ENCODE data around the gene KCNH8.

The KCNH8 gene

GRCh38 chr3:19273091-19273490 lies 124.8 kb downstream of the KCNH8 start:
- Histone ChIP-seq H3K79me1 (ENCODE audit: low read depth, low read length) (no peaks in the 10 kb centered on the region), H3K18ac (ENCODE audit: low read length) (no peak overlapping the region), H3K14ac (ENCODE audit: low read length) (no peak overlapping the region), H2BK15ac (ENCODE audit: low read length) (no peak overlapping the region), H3K36me3 (replicated peaks in 1 of 2; ENCODE audit: control insufficient read depth in 2 of 2, insufficient read depth in 2 of 2, low read length in 2 of 2) (no peaks in the 10 kb centered on the region), H3K4me1 (ENCODE audit: control insufficient read depth in 2 of 2, insufficient read depth in 1 of 2, low read depth in 1 of 2, low read length in 2 of 2) (peaks cover 0 to 2% of the 10 kb centered on the region in 2 donors), H2AK5ac (ENCODE audit: low read depth, low read length) (no peak overlapping the region), H2BK12ac (ENCODE audit: low read length) (no peak overlapping the region), H2AFZ (ENCODE audit: low read length) (no peak overlapping the region), H3K9ac (ENCODE audit: low read depth, low read length, poor library complexity) (no peak overlapping the region), H4K8ac (ENCODE audit: low read depth, low read length) (no peak overlapping the region), H3K27ac (replicated peaks; ENCODE audit: low read length) (no peak overlapping the region), H2BK120ac (ENCODE audit: low read depth, low read length) (no peak overlapping the region), H4K91ac (ENCODE audit: low read depth, low read length, poor library complexity) (no peak overlapping the region), H2BK5ac (ENCODE audit: low read length) (no peak overlapping the region), H3K23ac (ENCODE audit: low read depth, low read length, poor library complexity) (no peak overlapping the region), H3K9me3 (replicated peaks in 1 of 2; ENCODE audit: control insufficient read depth in 2 of 2, insufficient read depth in 1 of 2, low read depth in 1 of 2, low read length in 2 of 2) (no peaks in the 10 kb centered on the region), H3K27me3 (ENCODE audit: control insufficient read depth in 3 of 3, insufficient read depth in 3 of 3, low read depth in 1 of 3, low read length in 3 of 3) (no peaks in the 10 kb centered on the region), H3K4me2 (ENCODE audit: insufficient read depth, low read length, poor library complexity, severe bottlenecking) (no peak overlapping the region), H3K4me3 (ENCODE audit: low read length in 2 of 2) (no peak overlapping the region), H3K4ac (ENCODE audit: low read length) (no peak overlapping the region)
- no peak for DNase-seq (ENCODE audit: low spot score)
- WGBS, 2 donors (ENCODE audit: extremely low coverage in 2 of 2, insufficient read length in 2 of 2, insufficient replicate concordance in 1 of 2): no CpG with 5 or more reads among the region's 1 CpG

GRCh38 chr3:19274576-19274975 lies 126.3 kb downstream of the KCNH8 start:
- Histone ChIP-seq H3K4me2 (ENCODE audit: insufficient read depth, low read length, poor library complexity, severe bottlenecking) (no peak overlapping the region), H3K27ac (replicated peaks; ENCODE audit: low read length) (no peak overlapping the region), H3K27me3 (ENCODE audit: control insufficient read depth in 3 of 3, insufficient read depth in 3 of 3, low read depth in 1 of 3, low read length in 3 of 3) (no peaks in the 10 kb centered on the region), H3K36me3 (replicated peaks in 1 of 2; ENCODE audit: control insufficient read depth in 2 of 2, insufficient read depth in 2 of 2, low read length in 2 of 2) (no peaks in the 10 kb centered on the region), H3K23ac (ENCODE audit: low read depth, low read length, poor library complexity) (no peak overlapping the region), H2BK15ac (ENCODE audit: low read length) (no peak overlapping the region), H3K4me1 (ENCODE audit: control insufficient read depth in 2 of 2, insufficient read depth in 1 of 2, low read depth in 1 of 2, low read length in 2 of 2) (peaks cover 0 to 2% of the 10 kb centered on the region in 2 donors), H2BK120ac (ENCODE audit: low read depth, low read length) (no peak overlapping the region), H3K9ac (ENCODE audit: low read depth, low read length, poor library complexity) (no peak overlapping the region), H4K91ac (ENCODE audit: low read depth, low read length, poor library complexity) (no peak overlapping the region), H2BK5ac (ENCODE audit: low read length) (no peak overlapping the region), H3K18ac (ENCODE audit: low read length) (no peak overlapping the region), H3K4ac (ENCODE audit: low read length) (no peak overlapping the region), H4K8ac (ENCODE audit: low read depth, low read length) (no peak overlapping the region), H2BK12ac (ENCODE audit: low read length) (no peak overlapping the region), H3K79me1 (ENCODE audit: low read depth, low read length) (no peaks in the 10 kb centered on the region), H2AFZ (ENCODE audit: low read length) (no peak overlapping the region), H3K14ac (ENCODE audit: low read length) (no peak overlapping the region), H3K9me3 (replicated peaks in 1 of 2; ENCODE audit: control insufficient read depth in 2 of 2, insufficient read depth in 1 of 2, low read depth in 1 of 2, low read length in 2 of 2) (no peaks in the 10 kb centered on the region), H3K4me3 (ENCODE audit: low read length in 2 of 2) (no peak overlapping the region), H2AK5ac (ENCODE audit: low read depth, low read length) (no peak overlapping the region)
- no peak for DNase-seq (ENCODE audit: low spot score)
- no CpG with 5 or more reads among the region's 1 CpG for WGBS, 2 donors (ENCODE audit: extremely low coverage in 2 of 2, insufficient read length in 2 of 2, insufficient replicate concordance in 1 of 2)

GRCh38 chr3:19284974-19285373 lies 136.7 kb downstream of the KCNH8 start:
- Histone ChIP-seq H3K27me3 (ENCODE audit: control insufficient read depth in 3 of 3, insufficient read depth in 3 of 3, low read depth in 1 of 3, low read length in 3 of 3) (no peaks in the 10 kb centered on the region), H3K4me1 (ENCODE audit: control insufficient read depth in 2 of 2, insufficient read depth in 1 of 2, low read depth in 1 of 2, low read length in 2 of 2) (no peaks in the 10 kb centered on the region), H2BK15ac (ENCODE audit: low read length) (no peak overlapping the region), H2BK12ac (ENCODE audit: low read length) (no peak overlapping the region), H3K36me3 (replicated peaks in 1 of 2; ENCODE audit: control insufficient read depth in 2 of 2, insufficient read depth in 2 of 2, low read length in 2 of 2) (no peaks in the 10 kb centered on the region), H4K91ac (ENCODE audit: low read depth, low read length, poor library complexity) (no peak overlapping the region), H3K9ac (ENCODE audit: low read depth, low read length, poor library complexity) (no peak overlapping the region), H3K79me1 (ENCODE audit: low read depth, low read length) (no peaks in the 10 kb centered on the region), H3K23ac (ENCODE audit: low read depth, low read length, poor library complexity) (no peak overlapping the region), H3K9me3 (replicated peaks in 1 of 2; ENCODE audit: control insufficient read depth in 2 of 2, insufficient read depth in 1 of 2, low read depth in 1 of 2, low read length in 2 of 2) (no peaks in the 10 kb centered on the region), H2AK5ac (ENCODE audit: low read depth, low read length) (no peak overlapping the region), H3K4me3 (ENCODE audit: low read length in 2 of 2) (no peak overlapping the region), H3K14ac (ENCODE audit: low read length) (no peak overlapping the region), H3K27ac (replicated peaks; ENCODE audit: low read length) (no peak overlapping the region), H3K4me2 (ENCODE audit: insufficient read depth, low read length, poor library complexity, severe bottlenecking) (no peak overlapping the region), H2BK5ac (ENCODE audit: low read length) (no peak overlapping the region), H4K8ac (ENCODE audit: low read depth, low read length) (no peak overlapping the region), H2AFZ (ENCODE audit: low read length) (no peak overlapping the region), H3K4ac (ENCODE audit: low read length) (no peak overlapping the region), H2BK120ac (ENCODE audit: low read depth, low read length) (no peak overlapping the region), H3K18ac (ENCODE audit: low read length) (no peak overlapping the region)
- WGBS, 2 donors (ENCODE audit: extremely low coverage in 2 of 2, insufficient read length in 2 of 2, insufficient replicate concordance in 1 of 2): no CpG with 5 or more reads among the region's 3 CpGs
- DNase-seq (ENCODE audit: low spot score): no peak

GRCh38 chr3:19293295-19293694 lies 145.0 kb downstream of the KCNH8 start:
- H2BK5ac ChIP-seq (ENCODE audit: low read length): no peak overlapping the region
- no peak overlapping the region for H3K4me2 ChIP-seq (ENCODE audit: insufficient read depth, low read length, poor library complexity, severe bottlenecking)
- H2AFZ ChIP-seq (ENCODE audit: low read length): no peak overlapping the region
- no peak overlapping the region for H3K23ac ChIP-seq (ENCODE audit: low read depth, low read length, poor library complexity)
- H3K4ac ChIP-seq (ENCODE audit: low read length): no peak overlapping the region
- no peak overlapping the region for H3K9ac ChIP-seq (ENCODE audit: low read depth, low read length, poor library complexity)
- no peak overlapping the region for H3K4me3 ChIP-seq (ENCODE audit: low read length in 2 of 2)
- H3K27ac ChIP-seq (replicated peaks; ENCODE audit: low read length): no peak overlapping the region
- H2BK15ac ChIP-seq (ENCODE audit: low read length): no peak overlapping the region
- H4K8ac ChIP-seq (ENCODE audit: low read depth, low read length): no peak overlapping the region
- no peak for DNase-seq (ENCODE audit: low spot score)
- no CpG with 5 or more reads among the region's 4 CpGs for WGBS, 2 donors (ENCODE audit: extremely low coverage in 2 of 2, insufficient read length in 2 of 2, insufficient replicate concordance in 1 of 2)
- no peaks in the 10 kb centered on the region for H3K79me1 ChIP-seq (ENCODE audit: low read depth, low read length)
- H3K36me3 ChIP-seq (replicated peaks in 1 of 2; ENCODE audit: control insufficient read depth in 2 of 2, insufficient read depth in 2 of 2, low read length in 2 of 2): no peaks in the 10 kb centered on the region
- H4K91ac ChIP-seq (ENCODE audit: low read depth, low read length, poor library complexity): no peak overlapping the region
- H3K9me3 ChIP-seq (replicated peaks in 1 of 2; ENCODE audit: control insufficient read depth in 2 of 2, insufficient read depth in 1 of 2, low read depth in 1 of 2, low read length in 2 of 2): no peaks in the 10 kb centered on the region
- H3K18ac ChIP-seq (ENCODE audit: low read length): no peak overlapping the region
- H2BK120ac ChIP-seq (ENCODE audit: low read depth, low read length): no peak overlapping the region
- H3K27me3 ChIP-seq (ENCODE audit: control insufficient read depth in 3 of 3, insufficient read depth in 3 of 3, low read depth in 1 of 3, low read length in 3 of 3): no peaks in the 10 kb centered on the region
- H3K4me1 ChIP-seq (ENCODE audit: control insufficient read depth in 2 of 2, insufficient read depth in 1 of 2, low read depth in 1 of 2, low read length in 2 of 2): peaks cover 0 to 3% of the 10 kb centered on the region in 2 donors
- no peak overlapping the region for H2AK5ac ChIP-seq (ENCODE audit: low read depth, low read length)
- no peak overlapping the region for H3K14ac ChIP-seq (ENCODE audit: low read length)
- H2BK12ac ChIP-seq (ENCODE audit: low read length): no peak overlapping the region
